Peyer's patch (tissue), 4 donors: ENCODE measurements around the gene RNF44.

ENCODE experiments used
- CTCF ChIP-seq, 6 experiments: fragments of 450-650 bp in 4 of 6; fragments of 200-600 bp in 2 of 6; sonication (generic) in 1 of 6; IDR thresholded peaks; one replicate each; pipeline ENCODE4 v1.5.1; 2017 to 2019; ENCODE audit warnings: antibody characterized with exemption in 6 of 6, mild to moderate bottlenecking in 3 of 6, moderate library complexity in 1 of 6
- POLR2A ChIP-seq, 2 donors: fragments of 450-650 bp; IDR thresholded peaks; one replicate each; pipeline ENCODE4 v1.5.1; 2017; ENCODE audit warnings: antibody characterized with exemption in 2 of 2, mild to moderate bottlenecking in 2 of 2, moderate library complexity in 2 of 2

- TF ChIP-seq CTCF (IDR thresholded peaks at IDR 0.05) (no peak), POLR2A (IDR thresholded peaks at IDR 0.05) (no peak)
Measured at GRCh38 chr5:176545388-176545736, 8.2 kb upstream of the RNF44 start.
